Activated naive CD4-positive, alpha-beta T cell treated with anti-CD3 and anti-CD28 coated beads, Interleukin-2, amount 50 U/mL, for 72 hours (primary cell): Measurements from ENCODE around the gene STAT6. TPM values are rescaled to one million over a fixed set of nuclear protein-coding genes. Genes with fewer than 3 reads are reported as not detected.

Experiments used
- ATAC-seq, 2 donors: fragments of 150-1000 bp; cut with Tn5 transposase; 2 replicates each; pipeline ENCODE4 v1.10.0; 2021; ENCODE audit warnings: mild to moderate bottlenecking in 2 of 2, moderate library complexity in 2 of 2
- DNase-seq, 2 donors: peaks; one replicate each; pipeline ENCODE4 v3.0.0; 2021 to 2022; ENCODE audit warnings: low spot score in 2 of 2
- H3K27ac Mint-ChIP-seq, 2 donors: one replicate each; pipeline ENCODE4 v1.8.0; 2022; ENCODE audit warnings: mild to moderate bottlenecking in 2 of 2, mixed read lengths in 2 of 2
- H3K36me3 Mint-ChIP-seq, 2 donors: one replicate each; pipeline ENCODE4 v1.8.0; 2022; ENCODE audit warnings: mixed read lengths in 2 of 2
- H3K9me3 Mint-ChIP-seq, 2 donors: one replicate each; pipeline ENCODE4 v1.8.0; 2022; ENCODE audit warnings: mixed read lengths in 2 of 2
- total RNA-seq, 2 donors: library from RNA; stranded (reverse); gene quantifications; one replicate each; pipeline ENCODE4 v1.2.3, GENCODE V29; 2022

STAT6 gene, protein sequence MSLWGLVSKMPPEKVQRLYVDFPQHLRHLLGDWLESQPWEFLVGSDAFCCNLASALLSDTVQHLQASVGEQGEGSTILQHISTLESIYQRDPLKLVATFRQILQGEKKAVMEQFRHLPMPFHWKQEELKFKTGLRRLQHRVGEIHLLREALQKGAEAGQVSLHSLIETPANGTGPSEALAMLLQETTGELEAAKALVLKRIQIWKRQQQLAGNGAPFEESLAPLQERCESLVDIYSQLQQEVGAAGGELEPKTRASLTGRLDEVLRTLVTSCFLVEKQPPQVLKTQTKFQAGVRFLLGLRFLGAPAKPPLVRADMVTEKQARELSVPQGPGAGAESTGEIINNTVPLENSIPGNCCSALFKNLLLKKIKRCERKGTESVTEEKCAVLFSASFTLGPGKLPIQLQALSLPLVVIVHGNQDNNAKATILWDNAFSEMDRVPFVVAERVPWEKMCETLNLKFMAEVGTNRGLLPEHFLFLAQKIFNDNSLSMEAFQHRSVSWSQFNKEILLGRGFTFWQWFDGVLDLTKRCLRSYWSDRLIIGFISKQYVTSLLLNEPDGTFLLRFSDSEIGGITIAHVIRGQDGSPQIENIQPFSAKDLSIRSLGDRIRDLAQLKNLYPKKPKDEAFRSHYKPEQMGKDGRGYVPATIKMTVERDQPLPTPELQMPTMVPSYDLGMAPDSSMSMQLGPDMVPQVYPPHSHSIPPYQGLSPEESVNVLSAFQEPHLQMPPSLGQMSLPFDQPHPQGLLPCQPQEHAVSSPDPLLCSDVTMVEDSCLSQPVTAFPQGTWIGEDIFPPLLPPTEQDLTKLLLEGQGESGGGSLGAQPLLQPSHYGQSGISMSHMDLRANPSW
- total RNA-seq = 100 to 1,000 TPM; 213 to 283 TPM

DNA sequence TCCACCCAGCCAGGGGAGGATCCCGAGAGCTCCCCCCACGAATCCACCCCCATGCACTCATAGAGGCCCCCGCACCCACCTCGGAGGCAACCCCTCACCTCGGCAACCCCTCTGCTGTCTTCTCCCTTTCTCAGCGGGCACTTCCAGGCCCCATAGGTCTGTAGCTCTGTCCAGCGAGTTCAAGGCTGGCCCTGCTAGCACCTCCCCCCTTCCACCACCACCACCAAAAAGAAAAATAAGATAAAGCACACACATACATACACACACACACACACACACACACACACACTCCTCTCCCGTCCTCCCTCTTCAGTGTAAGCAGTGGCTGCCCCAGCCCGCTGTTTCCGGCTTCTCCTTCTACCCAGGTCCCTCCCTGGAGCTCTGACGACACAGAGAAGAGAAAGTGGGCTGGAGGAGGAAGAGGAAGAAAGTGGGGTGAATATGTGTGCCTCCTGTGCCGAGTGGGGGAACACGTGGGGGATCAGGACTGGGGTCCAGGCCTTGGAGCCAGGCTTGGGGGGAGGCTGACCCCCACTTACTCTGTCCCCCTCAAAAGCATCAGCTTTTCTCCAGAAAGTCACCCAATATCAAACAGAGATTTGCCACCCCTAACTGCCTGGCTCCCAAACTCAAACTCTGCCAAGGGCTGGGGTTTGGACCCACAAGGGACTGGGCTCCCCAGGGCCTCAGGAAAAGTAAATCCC is at the start of gene STAT6:
STAT6 (minus strand) TSS at position 332 of the 704 bp plus-strand sequence. CDS start 3,084 bp downstream, outside the sequence.
- no peaks in the 10 kb centered on the region for H3K9me3 Mint-ChIP-seq
- ATAC-seq = peak; percentile 78

DNA sequence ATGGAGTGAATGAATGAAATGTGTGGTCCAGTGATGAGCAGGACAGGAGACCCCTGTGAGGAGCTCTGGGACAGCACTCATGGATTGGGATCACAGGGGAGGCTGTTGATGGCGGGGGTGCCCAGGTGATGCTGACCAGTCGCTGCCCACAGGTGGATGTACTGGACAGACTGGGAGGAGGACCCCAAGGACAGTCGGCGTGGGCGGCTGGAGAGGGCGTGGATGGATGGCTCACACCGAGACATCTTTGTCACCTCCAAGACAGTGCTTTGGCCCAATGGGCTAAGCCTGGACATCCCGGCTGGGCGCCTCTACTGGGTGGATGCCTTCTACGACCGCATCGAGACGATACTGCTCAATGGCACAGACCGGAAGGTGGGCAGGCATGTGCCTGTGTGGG is 49.6 kb upstream of the STAT6 start:
- Mint-ChIP-seq H3K27ac (no peak overlapping the region), H3K9me3 (no peaks in the 10 kb centered on the region), H3K36me3 (no peaks in the 10 kb centered on the region)
- DNase-seq = no peak
- no peak for ATAC-seq

More for the DNA sequence above, at the start of gene STAT6:
- Mint-ChIP-seq H3K36me3 (peaks cover 24 to 43% of the 10 kb centered on the region in 2 donors), H3K27ac (peak within 1 kb of the TSS; percentile 95 to 96)
- peak; percentile 75 for DNase-seq

DNA sequence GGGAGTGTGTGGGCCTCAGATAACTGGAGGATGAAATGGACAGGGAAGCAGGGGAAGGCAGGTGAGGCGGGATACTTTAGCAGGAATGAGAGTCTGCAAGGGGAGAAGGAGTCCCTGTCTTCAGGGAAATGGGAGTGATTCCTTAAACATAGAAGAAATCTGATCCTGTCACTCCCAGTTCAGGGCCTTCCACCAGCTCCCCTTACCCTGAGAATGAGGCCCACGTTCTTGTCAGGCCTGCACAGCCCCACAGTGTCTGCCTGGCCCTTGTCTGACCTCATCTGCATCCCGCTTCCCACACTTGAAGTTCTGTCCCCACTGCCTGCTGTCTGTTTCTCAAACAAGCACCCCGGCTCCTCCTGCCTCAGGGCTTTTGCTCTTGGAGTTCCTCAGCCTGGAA is 48.9 kb upstream of the STAT6 start:
- Mint-ChIP-seq H3K27ac (no peak overlapping the region), H3K9me3 (no peaks in the 10 kb centered on the region), H3K36me3 (no peaks in the 10 kb centered on the region)
- ATAC-seq (no peak), DNase-seq (no peak)

DNA sequence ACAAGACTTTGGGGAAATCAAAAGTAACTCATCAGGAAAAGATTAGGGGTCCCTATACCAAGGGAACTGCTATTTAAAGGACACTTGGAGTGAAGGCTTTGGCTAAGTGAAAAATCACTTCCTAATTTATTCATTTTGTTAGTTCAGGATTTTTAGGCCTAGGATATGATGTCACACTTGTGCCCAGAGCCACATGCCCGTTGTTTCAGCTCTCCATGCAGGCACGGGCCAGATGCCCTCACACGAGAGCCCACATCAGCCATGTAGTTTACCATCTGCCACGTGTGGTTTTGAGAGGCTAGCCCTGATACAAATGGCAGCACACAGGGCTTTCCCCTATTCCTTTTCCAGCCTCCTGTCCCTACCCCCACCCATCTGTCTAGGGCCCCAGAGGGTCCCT is 48.1 kb upstream of the STAT6 start:
- H3K36me3 Mint-ChIP-seq = no peaks in the 10 kb centered on the region
- no peaks in the 10 kb centered on the region for H3K9me3 Mint-ChIP-seq
- no peak for DNase-seq
- no peak overlapping the region for H3K27ac Mint-ChIP-seq
- ATAC-seq = no peak

DNA sequence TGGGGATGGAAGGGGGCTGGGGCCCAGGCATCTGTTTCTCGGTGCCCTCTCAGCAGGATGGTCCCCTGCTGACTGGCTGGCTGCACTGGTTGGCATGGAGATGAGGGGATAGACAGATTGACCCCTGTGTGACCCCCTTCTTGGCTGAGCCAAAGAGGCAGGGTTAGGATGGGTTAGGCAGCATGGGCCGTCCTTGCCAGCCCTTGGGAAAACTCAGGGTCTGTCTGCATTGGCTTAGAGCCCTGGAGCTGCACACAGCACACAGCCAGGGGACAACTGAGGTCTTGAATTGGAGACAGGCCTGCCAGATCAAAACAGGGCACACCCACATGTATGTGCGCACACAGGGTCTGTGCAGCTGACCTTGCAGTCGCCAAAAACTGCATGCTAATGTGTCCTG is 47.5 kb upstream of the STAT6 start:
- Mint-ChIP-seq H3K27ac (no peak overlapping the region), H3K36me3 (no peaks in the 10 kb centered on the region), H3K9me3 (no peaks in the 10 kb centered on the region)
- ATAC-seq (no peak), DNase-seq (no peak)

DNA sequence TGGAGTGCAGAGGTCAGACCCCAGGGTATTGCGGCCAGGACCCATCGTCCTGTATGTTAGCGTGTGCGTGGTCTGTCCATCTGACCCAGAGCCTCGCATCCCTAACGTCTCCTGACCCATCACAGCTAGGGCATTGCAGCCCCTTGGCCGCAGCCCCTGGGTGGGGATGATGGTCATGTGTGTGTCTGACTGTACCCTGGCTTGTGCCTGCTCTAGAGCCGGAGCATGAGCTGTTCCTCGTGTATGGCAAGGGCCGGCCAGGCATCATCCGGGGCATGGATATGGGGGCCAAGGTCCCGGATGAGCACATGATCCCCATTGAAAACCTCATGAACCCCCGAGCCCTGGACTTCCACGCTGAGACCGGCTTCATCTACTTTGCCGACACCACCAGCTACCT is 47.0 kb upstream of the STAT6 start:
- no peak overlapping the region for H3K27ac Mint-ChIP-seq
- no peaks in the 10 kb centered on the region for H3K36me3 Mint-ChIP-seq
- ATAC-seq (no peak), DNase-seq (no peak)
- no peaks in the 10 kb centered on the region for H3K9me3 Mint-ChIP-seq

DNA sequence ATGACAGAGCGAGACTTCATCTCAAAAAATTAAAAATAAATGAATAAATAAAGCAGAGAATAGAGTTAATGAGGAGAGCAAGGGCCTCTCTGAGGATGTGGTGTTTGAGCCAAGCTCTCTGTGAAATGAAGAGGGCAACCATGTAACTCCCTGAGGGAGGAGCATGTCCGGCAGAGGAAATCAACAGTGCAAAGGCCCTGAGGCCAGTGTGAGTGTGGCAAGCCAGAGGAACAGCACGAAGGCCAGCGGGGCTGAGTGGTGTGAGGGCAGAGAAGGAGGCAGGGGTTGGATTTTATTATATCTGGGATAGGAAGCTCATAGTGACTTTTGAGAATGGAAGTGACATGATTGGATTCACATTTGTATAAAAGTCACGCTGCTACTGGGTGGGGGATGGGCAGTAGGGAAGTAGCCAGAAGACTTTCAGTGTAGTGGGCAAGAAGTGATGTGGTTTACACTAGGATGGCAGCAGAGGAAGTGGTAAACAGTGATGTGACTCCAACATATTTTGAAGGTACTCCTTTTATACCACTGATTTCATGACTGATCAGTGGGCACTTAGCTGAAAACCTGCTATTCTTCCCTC is 46.5 kb upstream of the STAT6 start:
- no peak for DNase-seq
- H3K27ac Mint-ChIP-seq = peak overlapping the region; percentile 12 to 58
- no peaks in the 10 kb centered on the region for H3K9me3 Mint-ChIP-seq
- no peaks in the 10 kb centered on the region for H3K36me3 Mint-ChIP-seq
- no peak for ATAC-seq

DNA sequence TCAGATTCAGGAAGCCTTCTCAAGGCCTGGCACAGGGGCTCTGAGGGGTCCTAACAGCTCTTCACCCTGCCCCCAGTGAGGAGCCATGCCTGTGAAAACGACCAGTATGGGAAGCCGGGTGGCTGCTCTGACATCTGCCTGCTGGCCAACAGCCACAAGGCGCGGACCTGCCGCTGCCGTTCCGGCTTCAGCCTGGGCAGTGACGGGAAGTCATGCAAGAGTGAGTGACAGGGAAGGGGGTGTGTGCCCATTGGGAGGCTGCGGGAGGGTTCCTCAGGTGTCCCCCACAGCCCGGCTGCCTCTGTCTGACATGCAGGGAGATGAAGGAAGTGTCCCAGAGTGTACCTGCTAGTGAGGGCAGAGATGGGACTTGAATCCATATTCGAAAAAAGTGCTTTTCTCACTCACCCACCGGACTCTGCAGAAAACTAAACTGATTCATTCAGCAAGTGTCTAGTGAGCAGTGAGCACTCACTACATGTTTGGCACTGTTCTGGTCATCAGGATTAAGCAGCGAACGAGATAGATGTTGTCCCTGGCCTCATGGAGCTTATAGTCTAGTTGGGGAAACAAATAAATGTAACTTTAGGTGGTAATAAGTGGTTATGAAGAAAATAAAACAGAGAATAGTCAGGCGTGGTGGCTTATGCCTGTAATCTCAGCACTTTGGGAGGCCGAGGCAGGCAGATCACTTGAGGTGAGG is 45.7 kb upstream of the STAT6 start:
- H3K27ac Mint-ChIP-seq = no peak overlapping the region
- DNase-seq (no peak), ATAC-seq (no peak)
- H3K36me3 Mint-ChIP-seq = no peaks in the 10 kb centered on the region
- H3K9me3 Mint-ChIP-seq = no peaks in the 10 kb centered on the region

DNA sequence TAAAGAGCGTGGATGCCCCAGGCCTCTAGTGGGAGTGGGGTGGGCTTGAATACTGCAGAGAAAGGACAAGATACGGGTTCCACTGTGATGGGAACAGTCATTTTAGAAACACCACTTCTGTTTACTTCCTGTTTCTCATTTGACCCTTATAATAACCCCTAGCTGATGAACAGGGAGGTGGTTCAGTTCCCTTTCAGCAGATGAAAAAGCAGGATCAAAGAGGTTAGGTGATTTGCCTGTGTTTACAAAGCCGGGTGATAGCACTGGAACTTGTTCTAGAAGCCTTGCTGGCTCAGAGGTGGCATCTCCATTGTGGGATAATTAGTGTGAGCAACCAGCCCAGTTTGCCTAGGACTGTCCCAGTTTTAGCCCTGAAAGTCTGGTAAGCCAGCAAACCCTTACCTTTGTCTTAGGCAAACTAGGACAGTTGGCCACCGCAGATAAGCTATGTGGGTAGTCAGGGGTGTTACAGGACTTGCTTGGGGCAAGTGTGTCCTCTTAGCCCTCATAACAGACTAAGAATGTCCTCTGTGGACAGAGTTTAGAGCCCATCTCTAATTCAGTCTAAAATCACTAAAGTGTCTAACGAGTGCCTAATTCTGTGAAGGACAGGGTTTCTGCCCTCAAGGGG is 43.8 kb upstream of the STAT6 start:
- Mint-ChIP-seq H3K36me3 (no peaks in the 10 kb centered on the region), H3K9me3 (no peaks in the 10 kb centered on the region), H3K27ac (no peak overlapping the region)
- DNase-seq (no peak), ATAC-seq (no peak)

DNA sequence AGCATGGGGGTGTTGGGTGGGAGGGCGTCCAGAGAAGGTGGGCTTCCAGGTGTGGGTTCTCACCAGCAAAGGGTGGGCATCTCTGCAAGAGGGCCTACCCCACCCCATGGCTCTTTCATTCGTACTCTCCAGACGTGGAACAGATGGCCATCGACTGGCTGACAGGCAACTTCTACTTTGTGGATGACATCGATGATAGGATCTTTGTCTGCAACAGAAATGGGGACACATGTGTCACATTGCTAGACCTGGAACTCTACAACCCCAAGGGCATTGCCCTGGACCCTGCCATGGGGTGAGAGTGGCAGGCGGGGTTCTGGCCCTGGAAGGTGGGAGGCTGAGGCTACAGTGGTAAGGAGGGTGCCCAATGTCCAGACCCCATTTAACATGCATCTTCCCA is 42.9 kb upstream of the STAT6 start:
- Mint-ChIP-seq H3K9me3 (no peaks in the 10 kb centered on the region), H3K36me3 (no peaks in the 10 kb centered on the region), H3K27ac (no peak overlapping the region)
- ATAC-seq (no peak), DNase-seq (no peak)

DNA sequence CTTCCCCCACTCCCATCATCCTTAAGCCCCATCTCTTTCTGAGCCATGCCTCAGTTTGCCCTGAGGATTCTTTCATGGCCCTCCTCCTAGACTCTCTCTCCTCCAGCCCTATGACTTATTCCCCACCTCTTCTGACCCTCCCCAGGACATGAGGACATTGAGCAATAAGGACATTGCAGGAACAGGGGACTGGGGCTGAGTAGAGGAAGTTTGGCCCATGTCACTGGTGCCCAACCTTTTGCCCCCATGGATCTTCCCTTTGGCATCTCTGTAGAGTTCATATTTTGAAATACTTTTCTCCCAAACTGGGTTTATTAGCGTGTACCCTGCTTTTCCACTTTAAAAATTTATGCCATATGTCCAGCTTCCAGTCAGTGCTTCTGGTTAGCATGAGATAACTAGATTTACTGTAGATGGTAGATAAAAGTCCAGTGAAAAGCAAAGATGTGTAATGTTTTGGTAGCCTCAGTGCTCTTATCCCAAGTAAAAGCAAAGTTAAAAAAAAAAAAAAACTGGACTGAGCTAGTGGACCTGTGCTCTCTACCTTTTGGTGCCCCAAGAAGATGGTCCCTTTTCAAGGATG is 42.3 kb upstream of the STAT6 start:
- ATAC-seq (no peak), DNase-seq (no peak)
- no peak overlapping the region for H3K27ac Mint-ChIP-seq
- no peaks in the 10 kb centered on the region for H3K9me3 Mint-ChIP-seq
- no peaks in the 10 kb centered on the region for H3K36me3 Mint-ChIP-seq

DNA sequence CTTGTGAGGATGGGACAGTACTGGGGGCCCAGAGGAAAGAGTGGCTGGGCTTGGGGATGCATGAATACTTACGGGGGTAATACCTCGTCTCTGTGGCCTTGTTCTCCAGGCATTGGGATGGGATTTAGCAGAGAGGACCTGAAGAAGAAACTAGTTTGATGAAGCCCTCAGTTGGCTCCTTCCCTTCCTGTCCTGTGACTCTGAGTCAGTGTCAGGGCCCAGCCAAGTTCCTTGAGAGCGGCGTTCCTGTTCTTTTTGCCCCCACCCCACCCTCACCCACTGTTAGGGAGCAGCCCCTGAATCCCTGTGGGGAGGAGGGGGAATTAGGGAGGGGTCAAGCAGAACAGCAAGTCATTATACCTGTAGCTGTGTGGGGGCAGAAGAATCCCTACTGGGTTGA is 41.5 kb upstream of the STAT6 start:
- DNase-seq = no peak
- no peaks in the 10 kb centered on the region for H3K9me3 Mint-ChIP-seq
- no peak for ATAC-seq
- no peak overlapping the region for H3K27ac Mint-ChIP-seq
- H3K36me3 Mint-ChIP-seq = no peaks in the 10 kb centered on the region

DNA sequence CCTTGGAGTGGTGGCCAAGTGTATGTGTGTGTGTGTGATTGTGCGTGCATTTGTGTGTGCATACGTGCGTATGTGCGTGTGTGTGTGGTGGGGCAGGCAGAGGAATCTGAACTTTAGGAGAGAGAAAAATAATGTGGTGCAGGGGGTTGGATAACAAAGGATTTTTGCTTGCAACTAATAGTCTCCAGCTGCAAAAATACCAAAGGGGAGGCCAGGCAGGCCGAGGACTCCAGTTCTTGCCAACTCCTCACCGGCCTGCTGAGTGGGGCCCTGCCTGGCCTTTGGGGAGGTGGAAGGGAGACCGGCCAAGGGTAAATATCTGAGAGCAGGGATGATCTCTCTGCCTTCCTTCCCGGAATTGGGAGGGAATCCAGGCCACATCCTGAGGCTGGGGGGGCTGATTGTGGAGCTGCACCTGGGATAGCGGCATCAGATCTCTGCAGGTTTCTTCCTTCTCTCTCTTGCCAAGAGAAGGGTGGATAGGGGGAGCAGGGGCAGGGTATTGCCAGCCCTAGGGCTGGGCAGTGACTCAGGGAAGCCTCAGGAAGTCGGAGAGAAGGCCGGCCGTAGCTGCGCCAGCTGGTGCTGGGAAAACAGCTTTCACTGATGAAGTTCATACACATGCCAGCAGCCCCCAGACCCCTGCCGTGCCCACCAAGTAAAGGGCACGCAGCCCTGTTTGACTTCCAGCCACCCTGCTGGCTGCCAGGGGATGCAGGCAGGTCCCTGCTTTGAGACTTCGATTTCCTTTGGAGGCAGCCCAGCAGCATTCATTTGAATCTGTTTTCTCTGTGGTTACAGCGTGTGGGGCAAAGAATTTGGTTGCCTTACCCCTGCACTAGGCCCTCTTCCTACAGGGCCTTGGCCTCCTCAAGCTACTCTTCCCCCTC is 40.8 kb upstream of the STAT6 start:
- ATAC-seq = no peak
- peak overlapping the region in 1 of 2 donors; percentile 10 for H3K27ac Mint-ChIP-seq
- DNase-seq = no peak
- no peaks in the 10 kb centered on the region for H3K36me3 Mint-ChIP-seq
- no peaks in the 10 kb centered on the region for H3K9me3 Mint-ChIP-seq

DNA sequence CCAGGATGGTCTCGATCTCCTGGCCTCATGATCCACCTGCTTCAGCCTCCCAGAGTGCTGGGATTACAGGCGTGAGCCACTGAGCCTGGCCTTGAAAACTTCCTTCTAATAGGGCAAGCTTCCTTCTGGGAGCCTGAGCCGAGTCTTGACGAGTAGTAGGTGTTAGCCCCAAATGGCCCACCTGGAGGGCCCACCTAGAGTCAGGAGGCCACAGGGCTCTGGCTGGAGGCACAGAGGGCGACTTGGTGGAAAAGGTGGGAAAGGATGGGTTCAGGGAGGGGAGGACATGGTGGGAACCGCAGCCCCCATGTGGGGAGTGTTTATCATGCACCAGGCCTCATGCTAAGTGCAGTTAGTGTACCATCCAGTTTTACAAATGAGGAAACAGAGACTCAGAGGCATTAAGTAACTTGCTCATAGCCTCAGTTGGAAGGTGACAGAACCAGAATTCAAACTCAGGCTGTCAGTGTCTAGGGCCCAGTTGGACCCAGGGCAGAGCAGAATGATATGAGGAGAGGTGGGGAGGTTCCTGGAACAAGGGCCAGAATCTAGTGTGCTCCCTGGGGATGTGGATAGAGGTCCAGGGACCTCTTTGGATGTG is 39.3 kb upstream of the STAT6 start:
- no peaks in the 10 kb centered on the region for H3K36me3 Mint-ChIP-seq
- no peaks in the 10 kb centered on the region for H3K9me3 Mint-ChIP-seq
- H3K27ac Mint-ChIP-seq = no peak overlapping the region
- ATAC-seq (no peak), DNase-seq (no peak)
